ENCODE measurements around the gene CDK8. TPM values are rescaled to one million over a fixed set of nuclear protein-coding genes. Genes with fewer than 3 reads are reported as not detected.

CDK8 gene
- total and polyA plus RNA-seq, 8 donors: 7.3 to 12.5 (median 9.9) TPM

DNA sequence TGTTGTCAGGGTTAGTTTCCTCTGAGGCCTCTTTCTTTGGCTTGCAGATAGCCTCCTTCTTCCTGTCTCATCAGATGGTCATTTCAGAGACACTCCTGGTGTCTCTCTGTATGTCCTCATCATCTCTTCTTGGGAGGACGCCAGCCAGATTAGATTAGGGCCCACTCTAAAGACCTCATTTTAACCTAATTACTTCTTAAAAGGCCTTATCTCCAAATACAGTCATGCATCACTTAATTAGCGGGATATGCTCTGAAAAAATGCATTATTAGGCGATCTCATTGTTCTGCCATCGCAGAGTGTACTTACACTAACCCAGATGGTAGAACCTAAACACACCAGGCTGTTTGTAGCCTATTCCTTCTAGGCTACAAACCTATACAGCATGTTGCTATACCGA lies 89.0 kb downstream of the CDK8 start:
- TF ChIP-seq, protein P1, sequence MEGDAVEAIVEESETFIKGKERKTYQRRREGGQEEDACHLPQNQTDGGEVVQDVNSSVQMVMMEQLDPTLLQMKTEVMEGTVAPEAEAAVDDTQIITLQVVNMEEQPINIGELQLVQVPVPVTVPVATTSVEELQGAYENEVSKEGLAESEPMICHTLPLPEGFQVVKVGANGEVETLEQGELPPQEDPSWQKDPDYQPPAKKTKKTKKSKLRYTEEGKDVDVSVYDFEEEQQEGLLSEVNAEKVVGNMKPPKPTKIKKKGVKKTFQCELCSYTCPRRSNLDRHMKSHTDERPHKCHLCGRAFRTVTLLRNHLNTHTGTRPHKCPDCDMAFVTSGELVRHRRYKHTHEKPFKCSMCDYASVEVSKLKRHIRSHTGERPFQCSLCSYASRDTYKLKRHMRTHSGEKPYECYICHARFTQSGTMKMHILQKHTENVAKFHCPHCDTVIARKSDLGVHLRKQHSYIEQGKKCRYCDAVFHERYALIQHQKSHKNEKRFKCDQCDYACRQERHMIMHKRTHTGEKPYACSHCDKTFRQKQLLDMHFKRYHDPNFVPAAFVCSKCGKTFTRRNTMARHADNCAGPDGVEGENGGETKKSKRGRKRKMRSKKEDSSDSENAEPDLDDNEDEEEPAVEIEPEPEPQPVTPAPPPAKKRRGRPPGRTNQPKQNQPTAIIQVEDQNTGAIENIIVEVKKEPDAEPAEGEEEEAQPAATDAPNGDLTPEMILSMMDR (IDR thresholded peaks at IDR 0.05): no peak
- no peak for FAIRE-seq
- intact Hi-C loops (cut with DNase I): no loop called here
- DNase-seq: no peak
- Histone ChIP-seq H3K9me3 (no peaks in the 10 kb centered on the region), H3K4me3 (no peak overlapping the region), H3K36me3 (no peaks in the 10 kb centered on the region), H3K27me3 (no peaks in the 10 kb centered on the region), H3K27ac (no peak overlapping the region), H3K4me1 (no peaks in the 10 kb centered on the region)
- 94% methylated on average over 5 of the region's 5 CpGs for WGBS, 2 donors
- no peak for ATAC-seq

DNA sequence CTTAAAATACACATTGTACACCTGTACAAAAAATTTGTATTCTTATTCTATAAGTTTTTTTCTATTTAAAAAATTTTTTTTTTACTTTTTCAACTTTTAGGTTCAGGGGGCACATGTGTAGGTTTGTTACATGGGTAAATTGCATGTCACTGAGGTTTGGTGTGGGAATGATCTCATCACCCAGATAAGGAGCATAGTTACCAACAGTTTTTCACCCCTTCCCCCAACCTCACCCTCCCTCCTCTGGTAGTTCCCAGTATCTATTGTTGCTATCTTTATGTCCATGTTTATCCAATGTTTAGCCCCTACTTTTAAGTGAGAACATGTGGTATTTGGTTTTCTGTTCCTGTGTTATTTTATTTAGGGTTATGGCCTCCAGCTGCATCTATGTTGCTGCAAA lies 89.9 kb downstream of the CDK8 start:
- intact Hi-C loops (cut with DNase I): no loop called here
- DNase-seq (no peak), ATAC-seq (no peak), FAIRE-seq (no peak)
- H3K36me3 ChIP-seq: no peaks in the 10 kb centered on the region
- no peak overlapping the region for H3K27ac ChIP-seq
- TF ChIP-seq, protein P1 (IDR thresholded peaks at IDR 0.05): no peak
- no peaks in the 10 kb centered on the region for H3K4me1 ChIP-seq
- no peaks in the 10 kb centered on the region for H3K27me3 ChIP-seq
- H3K4me3 ChIP-seq: no peak overlapping the region
- no peaks in the 10 kb centered on the region for H3K9me3 ChIP-seq

DNA sequence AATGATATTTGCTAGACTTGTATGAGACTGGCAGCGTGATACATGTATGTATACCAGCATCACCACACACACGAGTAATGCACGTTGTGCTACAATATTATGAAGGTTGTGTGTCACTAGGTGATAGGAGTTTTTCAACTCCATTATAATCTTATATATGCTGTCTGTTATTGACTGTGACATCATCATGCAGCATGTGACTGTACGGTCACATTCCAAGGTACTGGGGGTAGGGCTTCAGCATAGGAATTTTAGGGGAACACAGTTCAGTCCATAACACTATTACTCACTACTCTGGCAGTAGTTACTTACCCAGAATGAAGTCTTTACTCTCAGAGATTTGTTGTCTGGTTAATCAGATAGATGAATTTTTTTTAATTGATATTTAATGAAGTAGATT lies 91.1 kb downstream of the CDK8 start:
- ATAC-seq (no peak), DNase-seq (no peak), FAIRE-seq (no peak)
- TF ChIP-seq, protein P1 (IDR thresholded peaks at IDR 0.05): no peak
- 96 to 98% methylated on average over 4 of the region's 4 CpGs for WGBS, 2 donors
- Histone ChIP-seq H3K36me3 (no peaks in the 10 kb centered on the region), H3K4me3 (no peak overlapping the region), H3K4me1 (peaks cover 0 to 4% (median 0%) of the 10 kb centered on the region in 3 donors), H3K27me3 (no peaks in the 10 kb centered on the region), H3K9me3 (no peaks in the 10 kb centered on the region), H3K27ac (no peak overlapping the region)
- intact Hi-C loops (cut with DNase I): no loop called here

DNA sequence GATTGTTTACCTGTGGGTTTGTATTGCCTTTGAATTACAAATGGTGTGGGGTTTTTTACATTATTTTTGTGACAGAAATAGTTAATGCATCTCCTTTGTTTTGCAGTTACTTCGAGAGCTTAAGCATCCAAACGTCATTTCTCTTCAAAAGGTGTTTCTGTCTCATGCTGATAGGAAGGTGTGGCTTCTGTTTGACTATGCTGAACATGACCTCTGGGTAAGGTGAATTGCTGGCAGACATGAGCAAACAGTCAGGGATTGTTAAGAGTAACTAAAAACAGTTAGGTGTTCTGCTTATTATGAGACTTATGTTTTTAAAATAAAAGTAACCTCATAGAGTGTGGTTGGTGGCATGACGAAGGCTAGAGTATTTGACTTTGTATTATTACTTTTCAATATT lies 95.0 kb downstream of the CDK8 start:
- H3K27me3 ChIP-seq: no peaks in the 10 kb centered on the region
- intact Hi-C loops (cut with DNase I): no loop called here
- peaks cover 0 to 4% (median 0%) of the 10 kb centered on the region in 3 donors for H3K4me1 ChIP-seq
- no peak for FAIRE-seq
- WGBS, 2 donors: 38 to 41% methylated on average over 3 of the region's 3 CpGs
- H3K27ac ChIP-seq: no peak overlapping the region
- no peak overlapping the region for H3K4me3 ChIP-seq
- H3K36me3 ChIP-seq: peaks cover 0 to 5% (median 0%) of the 10 kb centered on the region in 3 donors
- ATAC-seq: peak in 2 of 4 donors; percentile 46 to 55
- TF ChIP-seq, protein P1 (IDR thresholded peaks at IDR 0.05): no peak
- no peaks in the 10 kb centered on the region for H3K9me3 ChIP-seq
- no peak for DNase-seq

DNA sequence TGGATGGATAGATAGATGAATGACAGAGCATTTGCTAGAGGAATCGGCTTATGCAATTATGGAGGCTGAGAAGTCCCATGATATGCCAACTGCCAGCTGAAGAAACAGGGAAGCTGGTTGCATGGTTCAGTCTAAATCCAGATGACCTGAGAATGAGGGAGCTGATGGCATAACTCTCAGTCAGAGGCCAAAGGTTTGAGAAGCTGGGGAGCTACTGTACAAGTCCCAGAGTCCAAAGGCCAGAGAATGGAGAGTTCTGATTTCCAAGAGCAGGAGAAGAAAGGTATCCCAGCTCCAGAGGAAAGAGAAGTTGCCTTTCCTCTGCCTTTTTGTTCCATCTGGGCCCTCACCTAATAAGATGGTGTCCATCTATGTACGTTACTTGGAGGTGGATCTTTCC lies 108.3 kb downstream of the CDK8 start:
- TF ChIP-seq, protein P1 (IDR thresholded peaks at IDR 0.05): no peak
- no peak for ATAC-seq
- no peak for FAIRE-seq
- Histone ChIP-seq H3K27ac (no peak overlapping the region), H3K36me3 (no peaks in the 10 kb centered on the region), H3K4me1 (no peaks in the 10 kb centered on the region), H3K27me3 (no peaks in the 10 kb centered on the region), H3K9me3 (no peaks in the 10 kb centered on the region), H3K4me3 (no peak overlapping the region)
- intact Hi-C loops (cut with DNase I): no loop called here
- WGBS, 2 donors: 97 to 99% methylated on average over 2 of the region's 2 CpGs
- no peak for DNase-seq
